Ascending aorta (tissue), 2 donors: ENCODE results near the gene NRDC. TPM values are rescaled to one million over a fixed set of nuclear protein-coding genes. Genes with fewer than 3 reads are reported as not detected.
A peak's percentile ranks its signal among the peaks of the same experiment; 100 is the strongest.

Experiments
- DNase-seq, 2 donors: peaks; one replicate each; pipeline ENCODE4 v3.0.0-alpha.2; 2019; ENCODE audit warnings: low spot score in 2 of 2
- H3K27ac ChIP-seq, 2 donors: fragments of 200-600 bp; sonication (generic); one replicate each; pipeline ENCODE4 v1.5.1; 2016 to 2017; ENCODE audit warnings: mild to moderate bottlenecking in 1 of 2
- H3K27me3 ChIP-seq: fragments of 200-600 bp; sonication (generic); one replicate; pipeline ENCODE4 v1.5.1; 2017
- H3K36me3 ChIP-seq, 2 donors: fragments of 200-600 bp; sonication (generic); one replicate each; pipeline ENCODE4 v1.5.1; 2016
- H3K4me1 ChIP-seq, 2 donors: fragments of 200-600 bp; sonication (generic); one replicate each; pipeline ENCODE4 v1.5.1; 2016 to 2017; ENCODE audit warnings: mild to moderate bottlenecking in 1 of 2
- H3K4me3 ChIP-seq, 2 donors: fragments of 200-600 bp; sonication (generic); one replicate each; pipeline ENCODE4 v1.5.1; 2016 to 2017; ENCODE audit warnings: mild to moderate bottlenecking in 1 of 2
- H3K9me3 ChIP-seq, 2 donors: fragments of 200-600 bp; sonication (generic); one replicate each; pipeline ENCODE4 v1.5.1; 2016
- intact Hi-C: fragments of 100-400 bp; cut with DNase I; formaldehyde crosslinking; loops from one replicate; pipeline ENCODE4 v1.15.1; 2023
- total RNA-seq: library from RNA; depleted of rRNA; stranded (reverse); fragments of >200 nt; gene quantifications from one replicate; pipeline ENCODE4 v1.1.0, GENCODE V29; 2016
- TF ChIP-seq, protein P1 (sequence below), 3 experiments: fragments of 200-600 bp in 2 of 3; fragments of 450-650 bp in 1 of 3; sonication (generic) in 2 of 3; IDR thresholded peaks; one replicate each; pipeline ENCODE4 v1.5.1; 2016 to 2019; ENCODE audit warnings: antibody characterized with exemption in 3 of 3, mild to moderate bottlenecking in 1 of 3, moderate library complexity in 1 of 3

NRDC gene
- total RNA-seq, 1 donor from 2014 or later: 40.0 TPM

DNA sequence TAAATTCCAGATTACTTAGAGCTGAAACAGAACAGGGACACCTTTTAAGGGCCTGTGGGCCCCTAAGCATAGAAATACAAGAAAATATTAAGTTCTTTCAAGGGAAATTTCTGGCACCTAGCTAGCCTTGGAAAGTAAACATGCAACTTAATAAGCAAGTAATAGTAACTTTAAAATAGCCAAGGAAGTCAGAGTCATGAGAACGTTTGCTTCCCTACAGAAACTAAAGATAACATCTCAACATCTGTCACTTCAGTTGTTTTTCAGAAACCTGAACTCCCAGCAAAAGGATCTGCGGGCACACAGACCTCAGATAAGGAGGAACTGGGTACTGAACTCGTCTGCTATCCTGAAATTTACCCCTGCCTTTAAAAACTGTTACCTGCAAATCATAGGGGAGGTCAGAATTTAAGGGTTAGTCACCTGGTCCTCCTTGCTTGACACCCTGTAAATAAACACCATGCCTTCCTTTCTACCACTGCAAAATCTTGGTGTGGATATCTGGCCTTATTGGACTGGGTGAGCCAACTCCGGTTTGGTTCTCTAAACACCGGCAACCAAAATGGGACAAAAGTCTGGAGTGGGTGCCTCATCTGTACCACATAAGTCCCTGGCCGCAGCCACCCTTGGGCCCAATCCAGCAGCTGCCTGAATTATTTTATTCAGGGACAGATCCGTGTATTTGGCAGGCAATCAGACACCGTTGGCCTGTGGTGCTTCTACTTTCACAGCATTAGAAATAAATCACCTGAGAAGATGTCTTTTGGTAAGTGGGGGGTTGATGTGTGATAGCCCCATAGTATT, 27.9 kb downstream of the NRDC start:
- Histone ChIP-seq H3K4me3 (no peak overlapping the region), H3K27me3 (no peaks in the 10 kb centered on the region), H3K27ac (peak overlapping the region in 1 of 2 donors; percentile 34), H3K36me3 (peaks cover 5% of the 10 kb centered on the region in 2 donors), H3K4me1 (peaks cover 6 to 13% of the 10 kb centered on the region in 2 donors), H3K9me3 (no peaks in the 10 kb centered on the region)
- TF ChIP-seq, protein P1, sequence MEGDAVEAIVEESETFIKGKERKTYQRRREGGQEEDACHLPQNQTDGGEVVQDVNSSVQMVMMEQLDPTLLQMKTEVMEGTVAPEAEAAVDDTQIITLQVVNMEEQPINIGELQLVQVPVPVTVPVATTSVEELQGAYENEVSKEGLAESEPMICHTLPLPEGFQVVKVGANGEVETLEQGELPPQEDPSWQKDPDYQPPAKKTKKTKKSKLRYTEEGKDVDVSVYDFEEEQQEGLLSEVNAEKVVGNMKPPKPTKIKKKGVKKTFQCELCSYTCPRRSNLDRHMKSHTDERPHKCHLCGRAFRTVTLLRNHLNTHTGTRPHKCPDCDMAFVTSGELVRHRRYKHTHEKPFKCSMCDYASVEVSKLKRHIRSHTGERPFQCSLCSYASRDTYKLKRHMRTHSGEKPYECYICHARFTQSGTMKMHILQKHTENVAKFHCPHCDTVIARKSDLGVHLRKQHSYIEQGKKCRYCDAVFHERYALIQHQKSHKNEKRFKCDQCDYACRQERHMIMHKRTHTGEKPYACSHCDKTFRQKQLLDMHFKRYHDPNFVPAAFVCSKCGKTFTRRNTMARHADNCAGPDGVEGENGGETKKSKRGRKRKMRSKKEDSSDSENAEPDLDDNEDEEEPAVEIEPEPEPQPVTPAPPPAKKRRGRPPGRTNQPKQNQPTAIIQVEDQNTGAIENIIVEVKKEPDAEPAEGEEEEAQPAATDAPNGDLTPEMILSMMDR (IDR thresholded peaks at IDR 0.05): no peak
- intact Hi-C loops: no loop called here
- no peak for DNase-seq

DNA sequence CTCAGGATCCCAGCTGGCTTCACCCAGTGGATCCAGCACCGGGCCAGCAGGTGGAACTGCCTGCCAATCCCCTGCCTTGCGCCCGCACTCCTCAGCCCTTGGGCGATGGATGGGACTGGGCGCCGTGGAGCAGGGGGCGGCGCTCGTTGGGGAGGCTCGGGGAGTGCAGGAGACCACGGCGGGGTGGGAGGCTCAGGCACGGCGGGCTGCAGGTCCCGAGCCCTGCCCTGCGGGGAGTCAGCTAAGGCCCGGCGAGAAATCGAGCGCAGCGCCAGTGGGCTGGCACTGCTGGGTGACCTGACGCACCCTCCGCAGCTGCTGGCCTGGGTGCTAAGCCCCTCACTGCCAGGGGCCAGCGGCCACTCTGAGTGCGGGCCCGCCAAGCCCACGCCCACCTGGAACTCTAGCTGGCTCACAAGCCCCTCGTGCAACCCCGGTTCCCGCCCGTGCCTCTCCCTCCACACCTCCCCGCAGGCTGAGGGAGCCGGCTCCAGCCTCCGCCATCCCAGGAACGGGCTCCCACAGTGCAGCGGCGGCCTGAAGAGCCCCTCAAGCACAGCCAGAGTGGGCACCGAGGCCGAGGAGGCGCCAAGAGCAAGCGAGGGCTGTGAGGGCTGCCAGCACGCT, 31.1 kb downstream of the NRDC start:
- Histone ChIP-seq H3K4me1 (peaks cover 6 to 13% of the 10 kb centered on the region in 2 donors), H3K27ac (no peak overlapping the region), H3K4me3 (no peak overlapping the region), H3K27me3 (no peaks in the 10 kb centered on the region), H3K9me3 (no peaks in the 10 kb centered on the region), H3K36me3 (no peaks in the 10 kb centered on the region)
- intact Hi-C loops: no loop called here
- TF ChIP-seq, protein P1 (IDR thresholded peaks at IDR 0.05): no peak
- DNase-seq: no peak

DNA sequence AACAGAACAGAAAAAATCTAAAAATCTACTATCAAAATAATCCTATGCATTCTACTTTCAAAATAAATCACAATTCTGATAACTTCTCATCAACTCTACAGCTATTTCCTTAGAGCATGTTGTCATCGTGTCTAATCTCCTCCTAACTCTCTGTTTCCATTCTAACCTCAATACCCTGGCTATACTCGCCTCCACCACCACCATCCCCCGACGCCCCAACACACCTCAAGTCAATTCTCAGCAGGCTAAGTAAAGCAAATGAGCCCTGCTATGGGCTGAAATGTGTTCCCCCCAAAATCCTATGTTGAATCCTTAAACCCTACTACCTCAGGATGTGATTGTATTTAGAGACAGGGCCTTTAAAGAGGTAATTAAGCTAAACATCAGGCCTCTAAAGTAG, 34.6 kb downstream of the NRDC start:
- Histone ChIP-seq H3K4me3 (no peak overlapping the region), H3K27ac (no peak overlapping the region), H3K27me3 (no peaks in the 10 kb centered on the region), H3K36me3 (peaks cover 0 to 9% of the 10 kb centered on the region in 2 donors), H3K9me3 (no peaks in the 10 kb centered on the region), H3K4me1 (no peaks in the 10 kb centered on the region)
- intact Hi-C loops: no loop called here
- DNase-seq: no peak
- TF ChIP-seq, protein P1 (IDR thresholded peaks at IDR 0.05): no peak

DNA sequence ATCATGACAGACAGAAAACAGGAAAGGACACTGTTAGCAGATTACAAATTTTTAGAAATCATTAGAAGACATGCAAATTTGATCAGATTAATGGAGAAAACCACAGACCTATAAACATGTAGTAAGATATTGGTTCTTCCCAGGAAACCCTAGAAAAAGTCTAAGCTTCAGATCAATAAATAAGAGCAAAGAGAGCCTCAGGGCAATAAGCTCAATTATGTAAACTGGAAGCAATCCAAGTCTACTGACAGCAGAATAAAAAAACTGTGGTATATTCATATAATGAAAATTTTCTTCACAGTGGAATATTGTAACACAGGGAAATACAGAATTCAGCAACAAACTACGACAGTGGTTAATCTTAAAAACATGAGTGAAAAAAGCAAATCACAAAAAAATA, 36.3 kb downstream of the NRDC start:
- no peak overlapping the region for H3K4me3 ChIP-seq
- no peaks in the 10 kb centered on the region for H3K27me3 ChIP-seq
- H3K9me3 ChIP-seq: no peaks in the 10 kb centered on the region
- H3K36me3 ChIP-seq: peaks cover 0 to 14% of the 10 kb centered on the region in 2 donors
- DNase-seq: no peak
- intact Hi-C loops: no loop called here
- TF ChIP-seq, protein P1 (IDR thresholded peaks at IDR 0.05): no peak
- H3K27ac ChIP-seq: no peak overlapping the region
- H3K4me1 ChIP-seq: no peaks in the 10 kb centered on the region

DNA sequence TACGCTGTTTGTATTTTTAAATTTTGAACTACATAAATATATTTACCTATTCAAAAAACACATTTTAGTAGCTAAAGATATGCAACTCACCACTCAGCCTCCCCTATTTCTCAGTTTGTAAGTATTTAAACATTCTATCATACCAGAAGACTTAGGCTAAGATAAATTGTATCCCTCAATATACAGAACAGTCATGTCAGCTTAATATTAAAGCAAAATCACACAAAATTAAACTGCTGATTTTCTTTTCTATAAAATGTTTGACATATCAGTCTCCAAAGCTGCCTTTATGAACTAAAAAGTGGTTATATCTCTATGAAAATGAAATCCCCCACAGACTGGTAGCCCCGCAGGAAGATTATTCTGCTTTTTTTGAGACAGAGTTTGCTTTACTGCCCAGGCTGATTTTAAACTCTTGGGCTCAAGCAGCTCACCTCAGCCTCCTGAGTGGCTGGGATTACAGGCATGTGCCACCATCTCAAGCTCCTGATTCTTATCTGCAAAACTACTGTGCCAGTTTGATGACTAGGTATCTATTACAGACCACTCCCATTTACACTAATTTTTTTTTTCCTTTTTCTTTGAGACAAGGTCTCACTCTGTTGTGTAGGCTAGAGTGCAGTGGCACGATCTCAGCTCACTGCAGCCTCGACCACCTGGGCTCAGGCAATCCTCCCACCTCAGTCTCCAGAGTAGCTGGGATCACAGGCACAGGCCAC, 37.6 kb downstream of the NRDC start:
- Histone ChIP-seq H3K36me3 (peaks cover 2 to 20% of the 10 kb centered on the region in 2 donors), H3K4me3 (no peak overlapping the region), H3K9me3 (no peaks in the 10 kb centered on the region), H3K27me3 (no peaks in the 10 kb centered on the region), H3K4me1 (no peaks in the 10 kb centered on the region), H3K27ac (no peak overlapping the region)
- intact Hi-C loops: no loop called here
- no peak for DNase-seq
- TF ChIP-seq, protein P1 (IDR thresholded peaks at IDR 0.05): no peak
